ENCODE measurements around the gene SMNDC1. TPM values are rescaled to one million over a fixed set of nuclear protein-coding genes. Genes with fewer than 3 reads are reported as not detected.

Gene SMNDC1
- polyA plus RNA-seq = 10 to 100 TPM; 12.3 to 26.4 (median 16.3) TPM

DNA sequence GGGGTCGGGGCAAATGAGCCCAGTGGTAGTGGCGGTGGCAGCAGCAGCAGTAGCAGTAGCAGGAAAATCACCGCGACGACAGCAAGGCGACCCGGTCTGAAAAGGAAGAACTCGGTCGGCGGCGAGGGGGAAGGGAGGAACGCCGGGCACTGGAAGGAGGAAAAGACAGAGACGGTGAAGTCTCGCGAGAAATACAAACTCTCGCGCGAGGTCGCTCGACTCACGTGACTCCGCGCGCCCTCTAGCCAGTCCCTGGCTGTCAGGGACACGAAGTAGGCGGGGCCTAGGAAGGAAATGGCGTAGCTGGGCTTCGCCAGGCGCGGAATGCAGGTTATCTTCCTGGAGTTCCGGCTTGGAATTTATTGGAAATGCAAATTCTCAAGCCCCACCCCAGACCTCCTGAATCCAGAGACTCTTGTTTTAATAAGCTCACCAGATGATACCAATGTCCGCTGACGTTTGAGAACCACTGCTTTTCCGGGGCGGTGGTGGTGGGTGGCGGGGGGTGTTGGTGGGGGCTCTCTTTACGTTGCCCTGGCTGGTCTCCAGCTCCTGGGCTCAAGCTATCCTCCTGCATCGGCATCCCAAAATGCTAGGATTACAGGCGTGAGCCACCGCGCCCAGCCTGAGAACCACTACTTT, at the start of gene SMNDC1:
Gene SMNDC1 (minus strand): TSS at position 141 of the 642 bp plus-strand sequence. CDS start 1,333 bp downstream, outside the sequence.
- peaks cover 0 to 16% (median 3%) of the 10 kb centered on the region in 3 donors for H3K36me3 Mint-ChIP-seq
- peak within 1 kb of the TSS; percentile 97 to 99 (median 98) for H3K4me3 Mint-ChIP-seq
- peak within 1 kb of the TSS; percentile 97 to 100 (median 98) for H3K27ac Mint-ChIP-seq
- H3K4me1 Mint-ChIP-seq = peaks cover 53 to 66% of the 10 kb centered on the region in 2 donors
- H3K27me3 Mint-ChIP-seq (ENCODE audit: low read depth in 3 of 3) = peaks cover 3 to 9% (median 5%) of the 10 kb centered on the region in 3 donors
- H3K9me3 Mint-ChIP-seq = no peaks in the 10 kb centered on the region
- peak; percentile 96 to 97 (median 97) for DNase-seq

GRCh38 chr10:110354322-110354766, 49.6 kb upstream of the SMNDC1 start:
- Mint-ChIP-seq H3K9me3 (no peaks in the 10 kb centered on the region), H3K4me3 (peak overlapping the region in 3 of 5 donors; percentile 28 to 67 (median 67)), H3K27me3 (ENCODE audit: low read depth in 3 of 3) (peaks cover 2 to 9% (median 6%) of the 10 kb centered on the region in 3 donors), H3K27ac (peak overlapping the region in 5 of 6 donors; percentile 31 to 82 (median 63)), H3K36me3 (no peaks in the 10 kb centered on the region), H3K4me1 (peaks cover 7 to 16% of the 10 kb centered on the region in 2 donors)
- DNase-seq = peak; percentile 68 to 77 (median 73)

GRCh38 chr10:110353244-110354119, 48.8 kb upstream of the SMNDC1 start:
- peak in 2 of 3 donors; percentile 17 to 71 for DNase-seq
- H3K4me3 Mint-ChIP-seq = peak overlapping the region in 3 of 5 donors; percentile 28 to 67 (median 67)
- peaks cover 2 to 9% (median 4%) of the 10 kb centered on the region in 3 donors for H3K27me3 Mint-ChIP-seq (ENCODE audit: low read depth in 3 of 3)
- peak overlapping the region in 3 of 6 donors; percentile 36 to 84 (median 70) for H3K27ac Mint-ChIP-seq
- no peaks in the 10 kb centered on the region for H3K36me3 Mint-ChIP-seq
- H3K4me1 Mint-ChIP-seq = peaks cover 7 to 16% of the 10 kb centered on the region in 2 donors
- no peaks in the 10 kb centered on the region for H3K9me3 Mint-ChIP-seq

GRCh38 chr10:110352930-110353243, 48.2 kb upstream of the SMNDC1 start:
- peak overlapping the region in 2 of 6 donors; percentile 70 to 84 for H3K27ac Mint-ChIP-seq
- no peaks in the 10 kb centered on the region for H3K9me3 Mint-ChIP-seq

GRCh38 chr10:110350812-110351211, 46.1 kb upstream of the SMNDC1 start:
- H3K4me3 Mint-ChIP-seq = no peak overlapping the region
- H3K27ac Mint-ChIP-seq = no peak overlapping the region
- H3K4me1 Mint-ChIP-seq = peaks cover 7 to 16% of the 10 kb centered on the region in 2 donors

More at GRCh38 chr10:110352930-110353243, 48.2 kb upstream of the SMNDC1 start:
- H3K4me1 Mint-ChIP-seq = peaks cover 7 to 16% of the 10 kb centered on the region in 2 donors
- H3K27me3 Mint-ChIP-seq (ENCODE audit: low read depth in 3 of 3) = peaks cover 2 to 8% (median 4%) of the 10 kb centered on the region in 3 donors
- H3K36me3 Mint-ChIP-seq = no peaks in the 10 kb centered on the region
- no peak for DNase-seq
- H3K4me3 Mint-ChIP-seq = no peak overlapping the region

GRCh38 chr10:110349831-110350230, 45.1 kb upstream of the SMNDC1 start:
- Mint-ChIP-seq H3K9me3 (no peaks in the 10 kb centered on the region), H3K27me3 (ENCODE audit: low read depth in 3 of 3) (peaks cover 0 to 8% (median 4%) of the 10 kb centered on the region in 3 donors), H3K27ac (no peak overlapping the region), H3K4me1 (peaks cover 7 to 16% of the 10 kb centered on the region in 2 donors), H3K36me3 (no peaks in the 10 kb centered on the region), H3K4me3 (no peak overlapping the region)
- DNase-seq = no peak

More at GRCh38 chr10:110350812-110351211, 46.1 kb upstream of the SMNDC1 start:
- Mint-ChIP-seq H3K9me3 (no peaks in the 10 kb centered on the region), H3K27me3 (ENCODE audit: low read depth in 3 of 3) (peaks cover 0 to 8% (median 4%) of the 10 kb centered on the region in 3 donors), H3K36me3 (no peaks in the 10 kb centered on the region)
- DNase-seq = no peak

DNA sequence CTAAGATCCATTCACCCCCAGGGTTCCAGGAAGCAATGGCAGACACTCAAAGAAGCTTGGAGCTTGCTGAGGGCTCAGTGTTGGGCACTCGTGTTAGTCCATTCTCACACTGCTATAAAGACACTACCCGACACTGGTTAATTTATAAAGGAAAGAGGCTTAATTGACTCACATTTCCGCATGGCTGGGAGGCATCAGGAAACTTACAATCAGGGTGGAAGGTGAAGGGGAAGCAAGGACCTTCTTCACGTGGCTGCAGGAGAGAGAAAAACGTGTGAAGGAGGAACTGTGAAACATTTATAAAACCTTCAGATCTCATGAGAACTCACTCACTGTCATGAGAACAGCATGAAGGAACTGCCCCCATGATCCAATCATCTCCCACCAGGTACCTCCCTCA, 44.7 kb upstream of the SMNDC1 start:
- H3K9me3 Mint-ChIP-seq = no peaks in the 10 kb centered on the region
- no peak for DNase-seq
- peaks cover 6 to 14% of the 10 kb centered on the region in 2 donors for H3K4me1 Mint-ChIP-seq
- H3K4me3 Mint-ChIP-seq = no peak overlapping the region
- no peaks in the 10 kb centered on the region for H3K36me3 Mint-ChIP-seq
- H3K27ac Mint-ChIP-seq = no peak overlapping the region
- peaks cover 0 to 6% (median 4%) of the 10 kb centered on the region in 3 donors for H3K27me3 Mint-ChIP-seq (ENCODE audit: low read depth in 3 of 3)

DNA sequence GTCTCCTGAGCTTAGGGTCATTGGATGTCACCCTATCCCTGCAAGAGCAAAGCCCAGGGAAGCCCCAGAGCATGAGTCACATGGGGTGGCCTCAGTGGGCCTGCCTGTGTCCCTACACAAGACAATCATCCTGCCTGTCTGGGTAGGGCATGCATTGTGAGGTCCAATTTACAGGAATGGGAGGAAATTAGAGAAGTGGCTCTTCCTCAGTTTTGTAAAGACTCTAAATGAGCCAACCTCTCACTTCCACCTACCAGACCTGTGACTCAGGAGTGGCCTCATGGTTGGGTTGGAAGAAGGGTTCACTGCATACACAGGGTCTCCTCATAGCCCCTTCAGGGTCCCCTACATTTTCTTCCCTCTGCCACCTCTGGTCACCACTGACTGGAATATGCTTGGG, 43.6 kb upstream of the SMNDC1 start:
- Mint-ChIP-seq H3K4me1 (peaks cover 0 to 3% of the 10 kb centered on the region in 2 donors), H3K36me3 (no peaks in the 10 kb centered on the region), H3K4me3 (no peak overlapping the region), H3K27me3 (ENCODE audit: low read depth in 3 of 3) (peaks cover 0 to 4% (median 3%) of the 10 kb centered on the region in 3 donors), H3K27ac (no peak overlapping the region), H3K9me3 (no peaks in the 10 kb centered on the region)
- DNase-seq = no peak

GRCh38 chr10:110346914-110347313, 42.2 kb upstream of the SMNDC1 start:
- no peak for DNase-seq
- Mint-ChIP-seq H3K4me3 (no peak overlapping the region), H3K36me3 (no peaks in the 10 kb centered on the region), H3K9me3 (no peaks in the 10 kb centered on the region), H3K27me3 (ENCODE audit: low read depth in 3 of 3) (peaks cover 0 to 3% (median 0%) of the 10 kb centered on the region in 3 donors), H3K27ac (no peak overlapping the region), H3K4me1 (no peaks in the 10 kb centered on the region)

DNA sequence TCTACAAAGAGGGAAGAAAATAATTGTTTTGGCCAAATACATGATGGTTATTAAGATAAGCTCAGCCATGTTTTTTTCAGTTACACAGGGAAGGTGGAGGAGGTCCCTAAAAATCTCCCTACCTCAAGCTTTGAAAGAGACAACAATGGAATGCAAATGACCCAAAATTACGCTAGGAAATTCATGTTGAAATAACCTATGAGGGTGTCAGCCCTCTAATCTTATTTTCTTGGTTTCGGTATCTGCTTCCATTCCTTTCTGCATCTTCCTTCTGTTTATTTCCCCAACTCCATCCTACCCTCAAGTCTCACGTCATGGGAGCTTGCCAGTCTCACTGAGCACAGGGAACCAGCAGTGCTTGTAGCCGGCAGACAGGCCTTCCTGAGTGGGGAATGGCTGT, 40.6 kb upstream of the SMNDC1 start:
- Mint-ChIP-seq H3K36me3 (no peaks in the 10 kb centered on the region), H3K4me3 (no peak overlapping the region), H3K27ac (no peak overlapping the region), H3K4me1 (no peaks in the 10 kb centered on the region), H3K27me3 (ENCODE audit: low read depth in 3 of 3) (peaks cover 0 to 2% (median 2%) of the 10 kb centered on the region in 3 donors), H3K9me3 (no peaks in the 10 kb centered on the region)
- no peak for DNase-seq

DNA sequence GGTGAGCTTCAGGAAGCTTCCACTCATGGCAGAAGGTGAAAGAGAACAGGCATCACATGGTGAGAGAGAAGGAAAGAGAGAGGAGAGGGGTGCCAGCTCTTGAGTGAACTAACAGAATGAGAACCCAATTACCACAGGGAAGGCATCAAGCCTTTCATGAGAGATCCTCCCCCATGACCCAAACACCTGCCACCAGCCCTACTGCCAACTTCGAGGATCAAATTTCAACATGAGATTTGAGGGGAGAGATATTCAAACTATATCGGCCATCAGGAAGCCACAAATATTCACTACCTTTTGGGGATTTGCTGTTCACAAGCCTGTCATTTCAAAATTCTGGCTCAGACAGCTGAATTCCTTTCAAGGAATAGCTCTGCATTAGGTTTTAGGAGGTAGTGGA, 39.9 kb upstream of the SMNDC1 start:
- Mint-ChIP-seq H3K36me3 (no peaks in the 10 kb centered on the region), H3K27me3 (ENCODE audit: low read depth in 3 of 3) (peaks cover 0 to 2% (median 0%) of the 10 kb centered on the region in 3 donors), H3K9me3 (no peaks in the 10 kb centered on the region), H3K27ac (no peak overlapping the region), H3K4me3 (no peak overlapping the region), H3K4me1 (no peaks in the 10 kb centered on the region)
- no peak for DNase-seq

- no peaks in the 10 kb centered on the region for H3K4me1 Mint-ChIP-seq
- no peaks in the 10 kb centered on the region for H3K9me3 Mint-ChIP-seq
- H3K27ac Mint-ChIP-seq = no peak overlapping the region
- peaks cover 0 to 2% (median 0%) of the 10 kb centered on the region in 3 donors for H3K27me3 Mint-ChIP-seq (ENCODE audit: low read depth in 3 of 3)
- H3K36me3 Mint-ChIP-seq = no peaks in the 10 kb centered on the region
- H3K4me3 Mint-ChIP-seq = no peak overlapping the region
- DNase-seq = no peak
Measured at GRCh38 chr10:110343947-110344346, 39.2 kb upstream of the SMNDC1 start.

DNA sequence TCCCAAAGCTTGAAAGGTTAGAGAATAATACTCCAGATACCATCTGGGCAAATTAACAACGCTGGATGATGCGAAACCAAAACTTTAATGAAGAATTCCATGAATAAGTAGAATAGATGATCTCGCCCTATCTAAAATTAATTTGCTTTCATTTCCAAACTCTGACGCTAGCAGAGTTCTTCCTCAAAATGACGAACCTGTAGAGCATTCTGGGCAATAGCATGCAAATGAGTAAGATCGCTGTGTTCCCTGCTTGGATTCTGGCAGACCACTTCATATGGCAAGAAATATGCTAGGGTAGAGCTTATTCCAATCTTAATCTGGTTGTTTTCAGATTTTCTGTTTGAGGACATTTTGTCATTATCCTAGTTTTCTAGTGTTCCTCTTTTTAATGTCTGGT, 36.1 kb upstream of the SMNDC1 start:
- H3K9me3 Mint-ChIP-seq = no peaks in the 10 kb centered on the region
- peaks cover 0 to 4% (median 4%) of the 10 kb centered on the region in 3 donors for H3K27me3 Mint-ChIP-seq (ENCODE audit: low read depth in 3 of 3)
- peaks cover 0 to 1% of the 10 kb centered on the region in 2 donors for H3K4me1 Mint-ChIP-seq
- DNase-seq = no peak
- no peaks in the 10 kb centered on the region for H3K36me3 Mint-ChIP-seq
- H3K4me3 Mint-ChIP-seq = no peak overlapping the region
- no peak overlapping the region for H3K27ac Mint-ChIP-seq

DNA sequence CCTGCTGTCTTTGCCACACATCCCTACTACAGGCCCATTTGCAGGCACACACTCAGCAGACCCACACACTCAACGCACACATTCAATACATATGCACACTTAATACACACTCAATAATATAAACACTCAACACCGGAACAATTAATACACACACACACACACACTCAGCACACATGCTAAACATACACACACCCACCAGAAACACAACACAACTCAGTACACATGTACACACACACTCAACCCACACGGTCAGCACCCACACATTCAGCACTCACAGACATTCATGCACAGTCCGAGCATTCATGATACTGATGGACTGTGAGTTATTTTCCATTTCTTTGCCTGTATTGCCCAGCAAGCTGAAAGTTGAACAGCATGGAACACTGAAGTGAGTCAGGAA, 35.4 kb upstream of the SMNDC1 start:
- Mint-ChIP-seq H3K27me3 (ENCODE audit: low read depth in 3 of 3) (peaks cover 0 to 4% (median 4%) of the 10 kb centered on the region in 3 donors), H3K4me1 (peaks cover 0 to 8% of the 10 kb centered on the region in 2 donors), H3K4me3 (no peak overlapping the region), H3K9me3 (no peaks in the 10 kb centered on the region), H3K27ac (no peak overlapping the region), H3K36me3 (no peaks in the 10 kb centered on the region)
- no peak for DNase-seq
